ENCODE measurements around the gene DEPDC5. TPM values are rescaled to one million over a fixed set of nuclear protein-coding genes. Genes with fewer than 3 reads are reported as not detected.

The DEPDC5 gene
- total RNA-seq, 2 experiments from 2014 or later, result 43.0 to 77.1 TPM

DNA sequence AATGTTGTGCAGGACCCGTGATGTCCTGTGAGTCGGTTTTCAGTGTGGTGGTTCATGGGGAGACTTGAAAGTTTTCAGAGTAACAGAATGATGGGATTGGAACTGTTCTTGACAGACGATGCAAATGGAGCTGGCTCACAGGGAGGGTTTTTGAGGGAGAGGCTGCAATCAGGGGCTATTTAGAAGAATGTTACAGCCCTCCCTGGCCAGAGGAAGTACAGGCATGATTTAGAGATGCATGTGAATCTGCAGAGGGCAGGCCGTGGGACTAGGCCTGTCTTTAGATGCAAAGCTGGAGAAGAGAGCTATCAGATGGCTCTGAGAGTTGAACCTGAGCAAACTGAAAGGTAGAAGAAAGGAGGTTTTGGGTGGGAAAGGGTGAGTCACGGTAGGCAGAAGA lies 115.9 kb downstream of the DEPDC5 start:
- TF ChIP-seq EZH2phosphoT487 (IDR thresholded peaks at IDR 0.05; ENCODE audit: borderline replicate concordance, low read depth, low read length), result no peak
- TF ChIP-seq, protein P1, sequence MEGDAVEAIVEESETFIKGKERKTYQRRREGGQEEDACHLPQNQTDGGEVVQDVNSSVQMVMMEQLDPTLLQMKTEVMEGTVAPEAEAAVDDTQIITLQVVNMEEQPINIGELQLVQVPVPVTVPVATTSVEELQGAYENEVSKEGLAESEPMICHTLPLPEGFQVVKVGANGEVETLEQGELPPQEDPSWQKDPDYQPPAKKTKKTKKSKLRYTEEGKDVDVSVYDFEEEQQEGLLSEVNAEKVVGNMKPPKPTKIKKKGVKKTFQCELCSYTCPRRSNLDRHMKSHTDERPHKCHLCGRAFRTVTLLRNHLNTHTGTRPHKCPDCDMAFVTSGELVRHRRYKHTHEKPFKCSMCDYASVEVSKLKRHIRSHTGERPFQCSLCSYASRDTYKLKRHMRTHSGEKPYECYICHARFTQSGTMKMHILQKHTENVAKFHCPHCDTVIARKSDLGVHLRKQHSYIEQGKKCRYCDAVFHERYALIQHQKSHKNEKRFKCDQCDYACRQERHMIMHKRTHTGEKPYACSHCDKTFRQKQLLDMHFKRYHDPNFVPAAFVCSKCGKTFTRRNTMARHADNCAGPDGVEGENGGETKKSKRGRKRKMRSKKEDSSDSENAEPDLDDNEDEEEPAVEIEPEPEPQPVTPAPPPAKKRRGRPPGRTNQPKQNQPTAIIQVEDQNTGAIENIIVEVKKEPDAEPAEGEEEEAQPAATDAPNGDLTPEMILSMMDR (conservative IDR thresholded peaks at IDR 0.05; ENCODE audit: low read length), result no peak
- no peak overlapping the region for H3K4me2 ChIP-seq (ENCODE audit: low read length)
- H3K9me2 ChIP-seq (ENCODE audit: insufficient read depth, low read length), result no peaks in the 10 kb centered on the region
- H3K79me2 ChIP-seq (ENCODE audit: insufficient read depth, low read depth, low read length), result no peaks in the 10 kb centered on the region
- H3K4me3 ChIP-seq (ENCODE audit: low read depth, low read length, poor library complexity, severe bottlenecking), result no peak overlapping the region
- no peak for DNase-seq (ENCODE audit: low spot score)
- ChIA-PET POLR2A (no interaction called here), CTCF (ENCODE audit: unreplicated experiment) (no interaction called here)
- no peak overlapping the region for H3K27ac ChIP-seq (ENCODE audit: low read depth, low read length, poor library complexity, severe bottlenecking)
- H4K20me1 ChIP-seq (ENCODE audit: insufficient read depth, low read length), result no peaks in the 10 kb centered on the region
- peaks cover 71% of the 10 kb centered on the region for H3K36me3 ChIP-seq (ENCODE audit: insufficient read depth, low read length)
- no peaks in the 10 kb centered on the region for H3K9me3 ChIP-seq (ENCODE audit: low read length)
- no peaks in the 10 kb centered on the region for H3K4me1 ChIP-seq (ENCODE audit: insufficient read depth, low read length, poor library complexity, severe bottlenecking)
- intact Hi-C loops (cut with micrococcal nuclease; ENCODE audit: unreplicated experiment), result no loop called here
- H2AFZ ChIP-seq (ENCODE audit: low read length), result no peak overlapping the region
- no TSS peak for BruUV-seq (replicated peaks)

DNA sequence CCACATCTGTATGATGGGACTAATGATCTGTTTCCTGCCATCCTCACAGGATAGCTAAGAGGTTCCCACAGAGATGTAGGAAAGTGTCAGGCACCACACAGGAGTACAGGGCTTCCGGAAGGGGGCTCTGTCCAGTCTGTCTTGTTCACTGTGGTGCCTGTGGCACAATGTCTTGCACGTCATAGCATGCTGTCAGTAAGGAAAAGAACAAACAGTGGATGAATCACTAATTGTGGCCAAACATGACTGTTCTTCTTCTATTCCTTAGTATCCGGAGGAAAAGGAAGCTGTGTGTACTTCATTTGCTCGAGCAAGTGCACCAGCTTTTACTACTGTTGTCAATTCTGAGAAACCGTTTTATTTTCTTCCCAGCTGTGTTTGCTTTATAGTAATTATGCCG lies 117.1 kb downstream of the DEPDC5 start:
- Histone ChIP-seq H3K79me2 (ENCODE audit: insufficient read depth, low read depth, low read length) (no peaks in the 10 kb centered on the region), H4K20me1 (ENCODE audit: insufficient read depth, low read length) (no peaks in the 10 kb centered on the region), H3K9me3 (ENCODE audit: low read length) (no peaks in the 10 kb centered on the region), H3K4me2 (ENCODE audit: low read length) (no peak overlapping the region), H2AFZ (ENCODE audit: low read length) (no peak overlapping the region), H3K9me2 (ENCODE audit: insufficient read depth, low read length) (no peaks in the 10 kb centered on the region), H3K27ac (ENCODE audit: low read depth, low read length, poor library complexity, severe bottlenecking) (no peak overlapping the region), H3K36me3 (ENCODE audit: insufficient read depth, low read length) (peaks cover 67% of the 10 kb centered on the region), H3K4me3 (ENCODE audit: low read depth, low read length, poor library complexity, severe bottlenecking) (no peak overlapping the region), H3K4me1 (ENCODE audit: insufficient read depth, low read length, poor library complexity, severe bottlenecking) (no peaks in the 10 kb centered on the region)
- no peak for DNase-seq (ENCODE audit: low spot score)
- POLR2A ChIA-PET, result no interaction called here
- intact Hi-C loops (cut with micrococcal nuclease; ENCODE audit: unreplicated experiment), result no loop called here
- BruUV-seq (replicated peaks), result no TSS peak
- TF ChIP-seq, protein P1 (conservative IDR thresholded peaks at IDR 0.05; ENCODE audit: low read length), result no peak
- no peak for TF ChIP-seq EZH2phosphoT487 (IDR thresholded peaks at IDR 0.05; ENCODE audit: borderline replicate concordance, low read depth, low read length)
- CTCF ChIA-PET (ENCODE audit: unreplicated experiment), result no interaction called here

DNA sequence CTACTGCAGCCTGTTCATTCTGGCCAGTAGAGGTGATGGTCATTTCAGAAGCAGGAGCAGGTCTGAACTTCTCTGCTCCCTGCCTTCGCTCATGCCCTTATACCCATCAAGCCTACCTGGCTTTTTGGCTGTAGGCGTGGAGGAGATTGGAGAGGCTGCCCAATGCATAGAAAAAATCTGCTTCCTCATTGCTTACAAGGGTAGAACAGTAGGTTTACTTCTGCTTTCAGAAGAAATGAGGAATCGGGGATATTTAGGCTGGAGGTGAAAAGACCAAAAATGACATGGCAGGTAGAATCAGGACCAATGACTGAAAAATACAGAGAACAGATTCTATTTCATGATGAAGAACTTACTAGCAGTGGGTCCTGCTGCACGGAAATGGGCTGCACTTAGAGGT lies 117.7 kb downstream of the DEPDC5 start:
- DNase-seq (ENCODE audit: low spot score), result no peak
- POLR2A ChIA-PET, result no interaction called here
- no peak overlapping the region for H3K4me2 ChIP-seq (ENCODE audit: low read length)
- no peaks in the 10 kb centered on the region for H3K9me3 ChIP-seq (ENCODE audit: low read length)
- H3K4me1 ChIP-seq (ENCODE audit: insufficient read depth, low read length, poor library complexity, severe bottlenecking), result no peaks in the 10 kb centered on the region
- intact Hi-C loops (cut with micrococcal nuclease; ENCODE audit: unreplicated experiment), result no loop called here
- no peak overlapping the region for H3K27ac ChIP-seq (ENCODE audit: low read depth, low read length, poor library complexity, severe bottlenecking)
- no peak overlapping the region for H2AFZ ChIP-seq (ENCODE audit: low read length)
- CTCF ChIA-PET (ENCODE audit: unreplicated experiment), result no interaction called here
- TF ChIP-seq, protein P1 (conservative IDR thresholded peaks at IDR 0.05; ENCODE audit: low read length), result no peak
- no peak for TF ChIP-seq EZH2phosphoT487 (IDR thresholded peaks at IDR 0.05; ENCODE audit: borderline replicate concordance, low read depth, low read length)
- peaks cover 73% of the 10 kb centered on the region for H3K36me3 ChIP-seq (ENCODE audit: insufficient read depth, low read length)
- TSS peak; percentile 36 for BruUV-seq (replicated peaks)
- no peaks in the 10 kb centered on the region for H3K9me2 ChIP-seq (ENCODE audit: insufficient read depth, low read length)
- H3K4me3 ChIP-seq (ENCODE audit: low read depth, low read length, poor library complexity, severe bottlenecking), result no peak overlapping the region
- H3K79me2 ChIP-seq (ENCODE audit: insufficient read depth, low read depth, low read length), result no peaks in the 10 kb centered on the region
- H4K20me1 ChIP-seq (ENCODE audit: insufficient read depth, low read length), result no peaks in the 10 kb centered on the region
